HG03025 (cell line): ENCODE results near the gene MAST4.

ENCODE experiments used
- ATAC-seq: cut with Tn5 transposase; IDR thresholded peaks from one replicate; pipeline ENCODE4 v1.9.1; 2021; ENCODE audit warnings: mild to moderate bottlenecking, moderate library complexity; ENCODE audit not compliant: unreplicated experiment, low FRiP score

The MAST4 gene

GRCh38 chr5:66864240-66864884 lies 268.2 kb downstream of the MAST4 start:
- ATAC-seq = peak; percentile 64

- ATAC-seq = no peak
These were observed 271.6 kb downstream of the MAST4 start for GRCh38 chr5:66867618-66868322.

GRCh38 chr5:66869347-66869746 lies 273.2 kb downstream of the MAST4 start:
- ATAC-seq = no peak

GRCh38 chr5:66870708-66871107 lies 274.5 kb downstream of the MAST4 start:
- no peak for ATAC-seq

- ATAC-seq = no peak
These were observed 275.5 kb downstream of the MAST4 start for GRCh38 chr5:66871651-66872050.

- ATAC-seq = no peak
These were observed 276.6 kb downstream of the MAST4 start for GRCh38 chr5:66872736-66873331.

GRCh38 chr5:66874004-66874403 lies 277.8 kb downstream of the MAST4 start:
- ATAC-seq = no peak

- no peak for ATAC-seq
These were observed 279.1 kb downstream of the MAST4 start for GRCh38 chr5:66875315-66875714.

- no peak for ATAC-seq
These were observed 280.1 kb downstream of the MAST4 start for GRCh38 chr5:66876266-66876807.

GRCh38 chr5:66877843-66878242 lies 281.6 kb downstream of the MAST4 start:
- ATAC-seq = no peak

- ATAC-seq = no peak
These were observed 284.2 kb downstream of the MAST4 start for GRCh38 chr5:66880401-66880800.

GRCh38 chr5:66881480-66882161 lies 285.4 kb downstream of the MAST4 start:
- ATAC-seq = no peak

GRCh38 chr5:66882606-66883227 lies 286.5 kb downstream of the MAST4 start:
- ATAC-seq = peak; percentile 55

- no peak for ATAC-seq
These were observed 288.5 kb downstream of the MAST4 start for GRCh38 chr5:66884564-66885243.

- ATAC-seq = no peak
These were observed 290.7 kb downstream of the MAST4 start for GRCh38 chr5:66886941-66887340.

- no peak for ATAC-seq
These were observed 292.4 kb downstream of the MAST4 start for GRCh38 chr5:66888613-66889012.

- ATAC-seq = no peak
These were observed 292.9 kb downstream of the MAST4 start for GRCh38 chr5:66889056-66889455.

- no peak for ATAC-seq
These were observed 293.3 kb downstream of the MAST4 start for GRCh38 chr5:66889524-66889923.

GRCh38 chr5:66891184-66891925 lies 295.2 kb downstream of the MAST4 start:
- ATAC-seq = no peak
